Mesenchymal stem cell (in vitro differentiated cells and primary cell): ENCODE data around the gene SPPL2B.

ENCODE experiments used
- DNase-seq: peaks from one replicate; pipeline ENCODE4 v3.0.0-alpha.2; 2013
- H2AFZ ChIP-seq: one replicate; pipeline ENCODE4 v1.6.1; 2013; ENCODE audit warnings: low read depth, mild to moderate bottlenecking, control low read depth, inconsistent platforms, low read length, moderate library complexity
- H2AK5ac ChIP-seq: 2 replicates; pipeline ENCODE4 v1.6.1; 2013; ENCODE audit warnings: low read length, moderate library complexity, mild to moderate bottlenecking, inconsistent platforms; ENCODE audit not compliant: severe bottlenecking
- H2BK120ac ChIP-seq: one replicate; pipeline ENCODE4 v1.6.1; 2013; ENCODE audit warnings: low read depth, mild to moderate bottlenecking, inconsistent platforms, low read length, moderate library complexity
- H2BK12ac ChIP-seq, 2 experiments: one replicate each; pipeline ENCODE4 v1.6.1; 2013; ENCODE audit warnings: inconsistent platforms in 2 of 2, low read length in 2 of 2, mild to moderate bottlenecking in 2 of 2, moderate library complexity in 2 of 2, control low read depth in 1 of 2
- H2BK15ac ChIP-seq: one replicate; pipeline ENCODE4 v1.6.1; 2013; ENCODE audit warnings: mild to moderate bottlenecking, low read depth, inconsistent platforms; ENCODE audit not compliant: poor library complexity, severe bottlenecking
- H2BK5ac ChIP-seq: 2 replicates; pipeline ENCODE4 v1.6.1; 2013; ENCODE audit warnings: low read depth, mild to moderate bottlenecking, low read length, control low read depth, inconsistent platforms; ENCODE audit not compliant: poor library complexity, severe bottlenecking
- H3K14ac ChIP-seq, 2 experiments: one replicate each; pipeline ENCODE4 v1.6.1; 2013; ENCODE audit warnings: inconsistent platforms in 2 of 2, low read length in 2 of 2, control low read depth in 1 of 2, mild to moderate bottlenecking in 1 of 2, moderate library complexity in 1 of 2
- H3K18ac ChIP-seq, 2 experiments: one replicate each; pipeline ENCODE4 v1.6.1; 2013; ENCODE audit warnings: inconsistent platforms in 2 of 2, low read length in 2 of 2, control low read depth in 1 of 2, low read depth in 1 of 2, mild to moderate bottlenecking in 1 of 2
- H3K23ac ChIP-seq, 2 experiments: one replicate each; pipeline ENCODE4 v1.6.1; 2013; ENCODE audit warnings: inconsistent platforms in 2 of 2, low read length in 2 of 2, mild to moderate bottlenecking in 2 of 2, moderate library complexity in 2 of 2, control low read depth in 1 of 2
- H3K27ac ChIP-seq: 2 replicates; pipeline ENCODE4 v1.5.1; 2013; ENCODE audit warnings: mild to moderate bottlenecking, moderate library complexity, low read length, control low read depth, inconsistent platforms; ENCODE audit not compliant: poor library complexity, severe bottlenecking
- H3K27me3 ChIP-seq, 2 experiments: 2 replicates each; pipeline versions ENCODE4 v1.6.1 to v1.7.0; 2013; ENCODE audit warnings: low read length in 2 of 2, mild to moderate bottlenecking in 2 of 2, moderate library complexity in 2 of 2, control low read depth in 1 of 2, inconsistent platforms in 1 of 2; ENCODE audit not compliant: control insufficient read depth in 1 of 2, insufficient read depth in 1 of 2
- H3K36me3 ChIP-seq, 2 experiments: 2 replicates each; pipeline versions ENCODE4 v1.6.1 to v1.7.0; 2013; ENCODE audit warnings: low read length in 2 of 2, control low read depth in 1 of 2, inconsistent platforms in 1 of 2, low read depth in 1 of 2, mild to moderate bottlenecking in 1 of 2; ENCODE audit not compliant: insufficient read depth in 2 of 2, control insufficient read depth in 1 of 2
- H3K4ac ChIP-seq, 2 experiments: one replicate each; pipeline ENCODE4 v1.6.1; 2013; ENCODE audit warnings: inconsistent platforms in 2 of 2, low read length in 2 of 2, mild to moderate bottlenecking in 2 of 2, moderate library complexity in 2 of 2, control low read depth in 1 of 2, low read depth in 1 of 2
- H3K4me1 ChIP-seq: 2 replicates; pipeline ENCODE4 v1.6.1; 2013; ENCODE audit warnings: low read depth, low read length, control low read depth; ENCODE audit not compliant: control insufficient read depth, insufficient read depth
- H3K4me2 ChIP-seq: 2 replicates; pipeline ENCODE4 v1.6.1; 2013; ENCODE audit warnings: low read length, mild to moderate bottlenecking, inconsistent platforms; ENCODE audit not compliant: poor library complexity, severe bottlenecking
- H3K4me3 ChIP-seq, 2 experiments: 2 replicates each; pipeline versions ENCODE4 v1.5.1 to v1.7.0; 2013; ENCODE audit warnings: low read length in 2 of 2, mild to moderate bottlenecking in 2 of 2, control low read depth in 1 of 2, low read depth in 1 of 2; ENCODE audit not compliant: insufficient read depth in 1 of 2
- H3K79me1 ChIP-seq: replicated peaks from 2 replicates; pipeline ENCODE4 v1.6.1; 2013; ENCODE audit warnings: mild to moderate bottlenecking, control low read depth, low read length, inconsistent platforms; ENCODE audit not compliant: poor library complexity, severe bottlenecking
- H3K9ac ChIP-seq: 2 replicates; pipeline ENCODE4 v1.7.0; 2013; ENCODE audit warnings: mild to moderate bottlenecking, low read length, moderate library complexity
- H3K9me3 ChIP-seq: 2 replicates; pipeline ENCODE4 v1.7.0; 2013; ENCODE audit warnings: mild to moderate bottlenecking, low read length; ENCODE audit not compliant: control insufficient read depth
- H4K8ac ChIP-seq: one replicate; pipeline ENCODE4 v1.6.1; 2013; ENCODE audit warnings: inconsistent platforms, mild to moderate bottlenecking, low read length, moderate library complexity
- H4K91ac ChIP-seq: one replicate; pipeline ENCODE4 v1.6.1; 2013; ENCODE audit warnings: mild to moderate bottlenecking, low read length, inconsistent platforms
- WGBS: methylation state at CpG from one replicate; pipeline ENCODE4 v1.1.7; 2013; ENCODE audit warnings: mixed read lengths; 5-methylcytosine and 5-hydroxymethylcytosine counted together

SPPL2B gene

GRCh38 chr19:2333027-2333806 is 4.7 kb downstream of the SPPL2B start:
- H3K23ac ChIP-seq, result no peak overlapping the region
- H3K4ac ChIP-seq, result no peak overlapping the region
- H3K4me2 ChIP-seq, result no peak overlapping the region
- H2BK120ac ChIP-seq, result no peak overlapping the region
- peaks cover 53% of the 10 kb centered on the region for H3K4me1 ChIP-seq
- no peak overlapping the region for H4K91ac ChIP-seq
- no peak for DNase-seq
- H3K79me1 ChIP-seq, result peaks cover 59% of the 10 kb centered on the region
- no peak overlapping the region for H2BK5ac ChIP-seq
- H3K36me3 ChIP-seq, result peaks cover 0 to 41% of the 10 kb centered on the region in 2 experiments
- H2AFZ ChIP-seq, result no peak overlapping the region
- no peak overlapping the region for H2BK12ac ChIP-seq
- H2AK5ac ChIP-seq, result no peak overlapping the region
- H3K4me3 ChIP-seq, result no peak overlapping the region
- H3K18ac ChIP-seq, result no peak overlapping the region
- no peak overlapping the region for H3K14ac ChIP-seq
- no peaks in the 10 kb centered on the region for H3K9me3 ChIP-seq
- WGBS, result 89% methylated on average over 25 of the region's 27 CpGs
- no peak overlapping the region for H2BK15ac ChIP-seq
- H4K8ac ChIP-seq, result no peak overlapping the region
- H3K27ac ChIP-seq, result no peak overlapping the region
- H3K27me3 ChIP-seq, result no peaks in the 10 kb centered on the region
- H3K9ac ChIP-seq, result no peak overlapping the region

- Histone ChIP-seq H3K4me1 (peaks cover 53% of the 10 kb centered on the region), H3K4me2 (no peak overlapping the region), H2AK5ac (no peak overlapping the region), H3K9ac (no peak overlapping the region), H3K36me3 (peaks cover 0 to 46% of the 10 kb centered on the region in 2 experiments), H2BK120ac (no peak overlapping the region), H2BK5ac (no peak overlapping the region), H4K8ac (no peak overlapping the region), H3K9me3 (no peaks in the 10 kb centered on the region), H3K18ac (no peak overlapping the region), H3K4me3 (no peak overlapping the region), H2BK12ac (peak overlapping the region in 1 of 2 experiments; percentile 23), H3K27me3 (no peaks in the 10 kb centered on the region), H3K23ac (no peak overlapping the region), H3K79me1 (peaks cover 63% of the 10 kb centered on the region), H2BK15ac (no peak overlapping the region), H3K14ac (no peak overlapping the region), H3K27ac (no peak overlapping the region), H4K91ac (no peak overlapping the region), H3K4ac (no peak overlapping the region), H2AFZ (no peak overlapping the region)
- 87% methylated on average over 11 of the region's 11 CpGs for WGBS
- no peak for DNase-seq
These were observed 5.3 kb downstream of the SPPL2B start for GRCh38 chr19:2333807-2334211.

- no peak overlapping the region for H2BK120ac ChIP-seq
- no peaks in the 10 kb centered on the region for H3K9me3 ChIP-seq
- no peak overlapping the region for H3K4ac ChIP-seq
- no peak overlapping the region for H4K91ac ChIP-seq
- H3K36me3 ChIP-seq, result peaks cover 0 to 52% of the 10 kb centered on the region in 2 experiments
- no peak overlapping the region for H2BK5ac ChIP-seq
- peaks cover 48% of the 10 kb centered on the region for H3K4me1 ChIP-seq
- H3K4me2 ChIP-seq, result no peak overlapping the region
- H3K4me3 ChIP-seq, result peak overlapping the region in 1 of 2 experiments; percentile 15
- DNase-seq, result no peak
- H2AFZ ChIP-seq, result no peak overlapping the region
- H3K23ac ChIP-seq, result no peak overlapping the region
- no peak overlapping the region for H2BK12ac ChIP-seq
- no peak overlapping the region for H3K14ac ChIP-seq
- H3K79me1 ChIP-seq, result peaks cover 62% of the 10 kb centered on the region
- no peak overlapping the region for H3K9ac ChIP-seq
- no peak overlapping the region for H2BK15ac ChIP-seq
- H3K27ac ChIP-seq, result no peak overlapping the region
- H3K18ac ChIP-seq, result no peak overlapping the region
- H3K27me3 ChIP-seq, result no peaks in the 10 kb centered on the region
- 97% methylated on average over 27 of the region's 27 CpGs for WGBS
- H2AK5ac ChIP-seq, result no peak overlapping the region
- H4K8ac ChIP-seq, result no peak overlapping the region
These were observed 5.9 kb downstream of the SPPL2B start for GRCh38 chr19:2334426-2334825.

DNA sequence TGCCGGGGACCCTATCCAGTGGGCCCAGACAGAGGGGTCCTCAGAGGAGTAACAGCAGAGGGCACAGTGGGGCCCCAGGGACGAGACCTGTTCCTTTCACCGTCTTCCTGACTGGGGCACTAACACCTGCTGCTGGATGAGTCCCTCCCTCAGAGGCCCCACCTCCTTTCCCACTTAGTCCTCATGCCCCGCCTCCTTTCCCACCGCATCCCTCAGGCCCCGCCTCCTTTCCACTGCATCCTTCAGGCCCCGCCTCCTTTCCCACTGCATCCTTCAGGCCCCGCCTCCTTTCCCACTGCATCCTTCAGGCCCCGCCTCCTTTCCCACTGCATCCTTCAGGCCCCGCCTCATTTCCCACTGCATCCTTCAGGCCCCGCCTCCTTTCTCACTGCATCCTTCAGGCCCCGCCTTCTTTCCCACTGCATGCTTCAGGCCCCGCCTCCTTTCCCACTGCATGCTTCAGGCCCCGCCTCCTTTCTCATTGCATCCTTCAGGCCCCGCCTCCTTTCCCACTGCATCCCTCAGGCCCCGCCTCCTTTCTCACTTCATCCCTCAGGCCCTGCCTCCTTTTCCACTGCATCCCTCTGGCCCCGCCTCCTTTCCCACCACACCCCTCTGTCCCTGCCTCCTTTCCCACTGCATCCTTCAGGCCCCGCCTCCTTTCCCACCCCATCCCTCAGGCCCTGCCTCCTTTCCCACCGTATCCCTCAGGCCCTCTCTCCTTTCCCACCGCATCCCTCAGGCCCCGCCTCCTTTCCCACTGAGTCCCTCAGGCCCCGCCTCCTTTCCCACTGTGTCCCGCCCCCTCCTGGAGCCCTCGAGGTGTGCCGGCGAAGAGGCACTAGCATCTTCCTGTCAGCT is 6.7 kb downstream of the SPPL2B start:
- no peak overlapping the region for H2BK5ac ChIP-seq

More for the DNA sequence above, 6.7 kb downstream of the SPPL2B start:
- Histone ChIP-seq H3K79me1 (peaks cover 65% of the 10 kb centered on the region), H3K27ac (no peak overlapping the region), H3K9ac (no peak overlapping the region), H3K4me3 (no peak overlapping the region), H3K4ac (no peak overlapping the region), H2BK15ac (peak overlapping the region; percentile 30), H3K23ac (no peak overlapping the region), H3K14ac (no peak overlapping the region), H3K4me1 (peaks cover 43% of the 10 kb centered on the region), H4K91ac (no peak overlapping the region), H4K8ac (no peak overlapping the region), H3K27me3 (no peaks in the 10 kb centered on the region), H3K4me2 (no peak overlapping the region), H2AK5ac (no peak overlapping the region), H3K18ac (no peak overlapping the region), H2AFZ (no peak overlapping the region), H3K9me3 (no peaks in the 10 kb centered on the region), H3K36me3 (peaks cover 5 to 60% of the 10 kb centered on the region in 2 experiments), H2BK120ac (no peak overlapping the region), H2BK12ac (no peak overlapping the region)
- WGBS, result 97% methylated on average over 26 of the region's 26 CpGs
- DNase-seq, result no peak
